HFF-Myc (cell line): ENCODE data around the gene MYL1.

Source experiments
- DNase-seq: peaks from one replicate; pipeline ENCODE4 v3.0.0-alpha.2; 2011; ENCODE audit warnings: low read depth; ENCODE audit errors: extremely low read depth
- H3K4me3 ChIP-seq: replicated peaks from 2 replicates; pipeline ENCODE4 v1.5.1; 2011; ENCODE audit warnings: low read depth, mild to moderate bottlenecking, control low read depth, low read length
- CTCF ChIP-seq: IDR thresholded peaks from 2 replicates; pipeline ENCODE4 v1.5.1; 2012; ENCODE audit warnings: mild to moderate bottlenecking, low read depth, low read length, control low read depth; ENCODE audit errors: missing control alignments

The MYL1 gene

DNA sequence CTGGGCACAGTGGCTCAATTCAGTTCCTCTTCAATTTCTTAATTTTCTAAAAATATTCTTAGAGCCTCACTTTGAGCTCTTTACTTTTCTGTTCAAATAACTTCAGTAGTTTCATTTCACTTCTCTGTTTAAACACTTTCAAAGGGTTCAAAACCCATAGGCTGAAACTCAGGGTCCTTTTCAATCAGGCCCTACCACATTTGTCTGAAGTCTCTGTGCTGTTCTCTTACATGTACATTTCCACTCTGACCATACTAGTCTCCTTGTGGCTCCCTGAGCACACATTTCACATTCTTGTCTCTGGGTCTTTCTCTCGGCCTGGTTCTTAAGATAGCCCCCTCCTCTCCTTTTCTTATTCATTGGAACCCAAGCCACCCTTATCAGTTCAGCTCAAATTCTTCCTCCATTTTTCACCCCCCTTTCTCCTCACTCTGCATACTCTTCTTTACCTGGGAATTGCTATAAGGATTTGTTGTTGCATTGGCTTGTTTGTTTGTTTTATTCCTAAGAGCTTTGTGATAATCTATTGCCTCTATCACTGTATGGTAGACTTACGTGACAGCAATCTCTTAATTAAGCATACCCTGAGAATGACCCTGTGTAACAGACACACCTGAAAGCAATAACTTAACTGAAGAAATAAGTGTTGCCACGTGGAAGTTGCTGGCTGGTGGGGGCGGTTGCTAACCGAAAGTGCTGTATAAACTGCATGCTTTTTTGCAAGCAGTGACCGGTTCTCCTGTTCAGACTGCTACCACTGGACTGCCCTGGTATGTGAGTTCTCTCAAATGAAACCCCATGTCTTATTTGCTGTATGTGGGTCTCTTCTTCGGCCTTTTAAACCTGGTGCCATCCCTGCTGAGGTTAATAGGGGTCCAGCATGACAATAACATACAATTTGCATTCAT, 62.0 kb downstream of the MYL1 start:
- H3K4me3 ChIP-seq: no peak overlapping the region
- DNase-seq: no peak
- no peak for TF ChIP-seq CTCF

GRCh38 chr2:210250622-210251021, 64.4 kb downstream of the MYL1 start:
- TF ChIP-seq CTCF: no peak

More at GRCh38 chr2:210250622-210251021, 64.4 kb downstream of the MYL1 start:
- DNase-seq: no peak
- no peak overlapping the region for H3K4me3 ChIP-seq
